Stimulated activated naive CD8-positive, alpha-beta T cell treated with anti-CD3 and anti-CD28 coated beads, Interleukin-15, amount 100 ng/mL, for 72 hours (primary cell): ENCODE measurements around the gene CDHR3.
"Not testable (repeated sequence)": the region's sequence is repeated elsewhere in the genome, so short reads cannot be mapped to it uniquely, and the experiment has no call there.

ENCODE experiments used
- ATAC-seq: fragments of 150-1000 bp; cut with Tn5 transposase; 2 replicates; pipeline ENCODE4 v1.10.0; 2021; ENCODE audit warnings: mild to moderate bottlenecking, moderate library complexity
- DNase-seq, 2 donors: peaks; one replicate each; pipeline ENCODE4 v3.0.0; 2021 to 2022
- H3K27ac Mint-ChIP-seq, 2 donors: one replicate each; pipeline ENCODE4 v1.8.0; 2022; ENCODE audit warnings: mild to moderate bottlenecking in 2 of 2, mixed read lengths in 2 of 2, moderate library complexity in 2 of 2
- H3K27me3 Mint-ChIP-seq: one replicate; pipeline ENCODE4 v1.8.0; 2022; ENCODE audit warnings: mixed read lengths
- H3K4me1 Mint-ChIP-seq: one replicate; pipeline ENCODE4 v1.8.0; 2022; ENCODE audit warnings: mild to moderate bottlenecking, mixed read lengths
- H3K4me3 Mint-ChIP-seq, 2 donors: one replicate each; pipeline ENCODE4 v1.8.0; 2022; ENCODE audit warnings: mild to moderate bottlenecking in 2 of 2, mixed read lengths in 2 of 2, moderate library complexity in 1 of 2
- H3K9me3 Mint-ChIP-seq, 2 donors: one replicate each; pipeline ENCODE4 v1.8.0; 2022; ENCODE audit warnings: mixed read lengths in 2 of 2

Gene CDHR3

GRCh38 chr7:106006906-106007305, 43.8 kb downstream of the CDHR3 start:
- peaks cover 29 to 41% of the 10 kb centered on the region in 2 donors for H3K9me3 Mint-ChIP-seq

GRCh38 chr7:106007796-106008195, 44.7 kb downstream of the CDHR3 start:
- not testable (repeated sequence) for ATAC-seq, H3K27ac Mint-ChIP-seq, H3K4me3 Mint-ChIP-seq, H3K27me3 Mint-ChIP-seq, DNase-seq
- Mint-ChIP-seq H3K4me1 (peaks cover 25% of the 10 kb centered on the region), H3K9me3 (peaks cover 29 to 41% of the 10 kb centered on the region in 2 donors)

More at GRCh38 chr7:106006906-106007305, 43.8 kb downstream of the CDHR3 start:
- Mint-ChIP-seq H3K27me3 (no peaks in the 10 kb centered on the region), H3K27ac (no peak overlapping the region), H3K4me3 (no peak overlapping the region), H3K4me1 (peaks cover 17% of the 10 kb centered on the region)
- no peak for ATAC-seq
- DNase-seq: no peak

- Mint-ChIP-seq H3K4me1 (peaks cover 27% of the 10 kb centered on the region), H3K4me3 (peak overlapping the region; percentile 18 to 23), H3K27me3 (no peaks in the 10 kb centered on the region), H3K9me3 (peaks cover 29 to 41% of the 10 kb centered on the region in 2 donors), H3K27ac (no peak overlapping the region)
- ATAC-seq (peak; percentile 98), DNase-seq (peak; percentile 80 to 81)
These were observed 46.6 kb downstream of the CDHR3 start for GRCh38 chr7:106009503-106010226.

- Mint-ChIP-seq H3K9me3 (peaks cover 28 to 36% of the 10 kb centered on the region in 2 donors), H3K4me1 (peaks cover 34% of the 10 kb centered on the region), H3K27ac (no peak overlapping the region), H3K27me3 (no peaks in the 10 kb centered on the region), H3K4me3 (no peak overlapping the region)
- ATAC-seq (no peak), DNase-seq (no peak)
These were observed 47.3 kb downstream of the CDHR3 start for GRCh38 chr7:106010331-106010730.

GRCh38 chr7:106010866-106011265, 47.8 kb downstream of the CDHR3 start:
- ATAC-seq (no peak), DNase-seq (no peak)
- no peaks in the 10 kb centered on the region for H3K27me3 Mint-ChIP-seq
- H3K27ac Mint-ChIP-seq: no peak overlapping the region
- peaks cover 39% of the 10 kb centered on the region for H3K4me1 Mint-ChIP-seq
- peaks cover 22 to 31% of the 10 kb centered on the region in 2 donors for H3K9me3 Mint-ChIP-seq
- no peak overlapping the region for H3K4me3 Mint-ChIP-seq

- H3K27ac Mint-ChIP-seq: peak overlapping the region in 1 of 2 donors; percentile 85
- peaks cover 16 to 18% of the 10 kb centered on the region in 2 donors for H3K9me3 Mint-ChIP-seq
- H3K27me3 Mint-ChIP-seq: no peaks in the 10 kb centered on the region
- H3K4me1 Mint-ChIP-seq: peaks cover 47% of the 10 kb centered on the region
- ATAC-seq (no peak), DNase-seq (no peak)
- no peak overlapping the region for H3K4me3 Mint-ChIP-seq
These were observed 49.1 kb downstream of the CDHR3 start for GRCh38 chr7:106012184-106012583.

GRCh38 chr7:106012935-106013439, 49.9 kb downstream of the CDHR3 start:
- H3K27me3 Mint-ChIP-seq: no peaks in the 10 kb centered on the region
- H3K4me1 Mint-ChIP-seq: peaks cover 51% of the 10 kb centered on the region
- no peak overlapping the region for H3K27ac Mint-ChIP-seq
- H3K4me3 Mint-ChIP-seq: no peak overlapping the region
- H3K9me3 Mint-ChIP-seq: peaks cover 8 to 10% of the 10 kb centered on the region in 2 donors
- DNase-seq (no peak), ATAC-seq (no peak)

GRCh38 chr7:106015381-106016218, 52.5 kb downstream of the CDHR3 start:
- H3K27me3 Mint-ChIP-seq: no peaks in the 10 kb centered on the region
- H3K9me3 Mint-ChIP-seq: no peaks in the 10 kb centered on the region
- ATAC-seq (no peak), DNase-seq (no peak)
- no peak overlapping the region for H3K27ac Mint-ChIP-seq
- H3K4me3 Mint-ChIP-seq: no peak overlapping the region
- peaks cover 53% of the 10 kb centered on the region for H3K4me1 Mint-ChIP-seq

- no peaks in the 10 kb centered on the region for H3K9me3 Mint-ChIP-seq
- DNase-seq (no peak), ATAC-seq (no peak)
- H3K4me1 Mint-ChIP-seq: peaks cover 60% of the 10 kb centered on the region
- no peak overlapping the region for H3K4me3 Mint-ChIP-seq
- H3K27me3 Mint-ChIP-seq: no peaks in the 10 kb centered on the region
- no peak overlapping the region for H3K27ac Mint-ChIP-seq
These were observed 53.3 kb downstream of the CDHR3 start for GRCh38 chr7:106016331-106016730.

GRCh38 chr7:106017657-106018056, 54.6 kb downstream of the CDHR3 start:
- Mint-ChIP-seq H3K4me3 (no peak overlapping the region), H3K27ac (no peak overlapping the region), H3K4me1 (peaks cover 60% of the 10 kb centered on the region), H3K9me3 (no peaks in the 10 kb centered on the region), H3K27me3 (no peaks in the 10 kb centered on the region)
- no peak for DNase-seq
- ATAC-seq: no peak

GRCh38 chr7:106018566-106019469, 55.8 kb downstream of the CDHR3 start:
- no peaks in the 10 kb centered on the region for H3K27me3 Mint-ChIP-seq
- DNase-seq (no peak), ATAC-seq (no peak)
- no peaks in the 10 kb centered on the region for H3K9me3 Mint-ChIP-seq
- no peak overlapping the region for H3K4me3 Mint-ChIP-seq
- H3K4me1 Mint-ChIP-seq: peaks cover 72% of the 10 kb centered on the region
- H3K27ac Mint-ChIP-seq: no peak overlapping the region

- no peak overlapping the region for H3K27ac Mint-ChIP-seq
- H3K4me3 Mint-ChIP-seq: no peak overlapping the region
- no peaks in the 10 kb centered on the region for H3K27me3 Mint-ChIP-seq
- peaks cover 78% of the 10 kb centered on the region for H3K4me1 Mint-ChIP-seq
- H3K9me3 Mint-ChIP-seq: no peaks in the 10 kb centered on the region
- no peak for ATAC-seq
- no peak for DNase-seq
These were observed 56.4 kb downstream of the CDHR3 start for GRCh38 chr7:106019470-106019820.

- ATAC-seq (peak; percentile 33), DNase-seq (peak; percentile 15 to 21)
- Mint-ChIP-seq H3K4me3 (peak overlapping the region; percentile 55 to 73), H3K27me3 (no peaks in the 10 kb centered on the region), H3K27ac (peak overlapping the region; percentile 19 to 89), H3K9me3 (no peaks in the 10 kb centered on the region), H3K4me1 (peaks cover 72% of the 10 kb centered on the region)
These were observed 58.3 kb downstream of the CDHR3 start for GRCh38 chr7:106021151-106022067.

GRCh38 chr7:106022193-106022821, 59.2 kb downstream of the CDHR3 start:
- Mint-ChIP-seq H3K9me3 (no peaks in the 10 kb centered on the region), H3K27ac (peak overlapping the region; percentile 89 to 94), H3K4me3 (peak overlapping the region; percentile 55 to 73), H3K4me1 (peaks cover 71% of the 10 kb centered on the region), H3K27me3 (no peaks in the 10 kb centered on the region)
- DNase-seq: peak; percentile 77 to 81
- peak; percentile 92 for ATAC-seq
